WTC11 (cell line): Measurements from ENCODE around the gene STAT2. TPM values are rescaled to one million over a fixed set of nuclear protein-coding genes. Genes with fewer than 3 reads are reported as not detected.
"Not testable (repeated sequence)": the region's sequence is repeated elsewhere in the genome, so short reads cannot be mapped to it uniquely, and the experiment has no call there.

Experiments
- ATAC-seq: fragments of 200-7000 bp; cut with Tn5 transposase; 2 replicates; pipeline ENCODE4 v1.10.0; 2021; ENCODE audit warnings: mild to moderate bottlenecking, moderate library complexity
- CTCF ChIA-PET: fragments of 300-600 bp; sonication (Branson Sonifier 250); formaldehyde crosslinking; loops from one replicate; lab custom pipeline; 2021; ENCODE audit warnings: antibody characterized with exemption; lab: Charles Lee
- POLR2A ChIA-PET: fragments of 350-600 bp; sonication (Branson Sonifier 250); formaldehyde crosslinking; loops from one replicate; lab custom pipeline; 2021; ENCODE audit warnings: antibody characterized with exemption; lab: Charles Lee
- DNase-seq: peaks from one replicate; pipeline ENCODE4 v3.0.0; 2021; ENCODE audit warnings: low spot score
- H3K27ac Mint-ChIP-seq: 2 replicates; pipeline ENCODE4 v1.8.0; 2021; ENCODE audit warnings: mixed read lengths
- H3K27me3 Mint-ChIP-seq: 2 replicates; pipeline ENCODE4 v1.8.0; 2021; ENCODE audit warnings: low read depth, mild to moderate bottlenecking, moderate library complexity, mixed read lengths
- H3K36me3 Mint-ChIP-seq: 2 replicates; pipeline ENCODE4 v1.8.0; 2021; ENCODE audit warnings: mixed read lengths
- H3K4me1 Mint-ChIP-seq: 2 replicates; pipeline ENCODE4 v1.8.0; 2022; ENCODE audit warnings: mixed read lengths
- H3K4me3 Mint-ChIP-seq: 2 replicates; pipeline ENCODE4 v1.8.0; 2021; ENCODE audit warnings: mild to moderate bottlenecking, moderate library complexity, mixed read lengths
- H3K9me3 Mint-ChIP-seq: 2 replicates; pipeline ENCODE4 v1.8.0; 2021; ENCODE audit warnings: mixed read lengths
- CBFB ChIP-seq: sonication (generic); formaldehyde crosslinking; IDR thresholded peaks from 2 replicates; pipeline ENCODE4 v1.8.1; 2022; ENCODE audit warnings: mild to moderate bottlenecking, low read depth, missing genetic modification reagents
- ELF4 ChIP-seq: sonication (generic); formaldehyde crosslinking; IDR thresholded peaks from 2 replicates; pipeline ENCODE4 v1.8.1; 2022; ENCODE audit warnings: low read depth, mild to moderate bottlenecking, moderate library complexity, missing genetic modification reagents
- MXD4 ChIP-seq: fragments of 250-450 bp; sonication (Bioruptor Pico); IDR thresholded peaks from 2 replicates; pipeline ENCODE4 v1.8.0; 2021; ENCODE audit warnings: mild to moderate bottlenecking, moderate library complexity, borderline replicate concordance
- TEAD1 ChIP-seq: sonication (generic); formaldehyde crosslinking; IDR thresholded peaks from 2 replicates; pipeline ENCODE4 v1.8.0; 2022; ENCODE audit warnings: mild to moderate bottlenecking, missing genetic modification reagents
- total RNA-seq: library from RNA; stranded (reverse); gene quantifications from 3 replicates; pipeline ENCODE4 v1.2.3, GENCODE V29; 2021
- TF ChIP-seq, protein P1 (sequence below): sonication (generic); formaldehyde crosslinking; IDR thresholded peaks from 2 replicates; pipeline ENCODE4 v1.8.1; 2023; ENCODE audit warnings: mild to moderate bottlenecking, missing genetic modification reagents
- TF ChIP-seq, protein P2 (sequence below): sonication (generic); formaldehyde crosslinking; IDR thresholded peaks from 2 replicates; pipeline ENCODE4 v1.8.1; 2023; ENCODE audit warnings: mild to moderate bottlenecking, missing genetic modification reagents, borderline replicate concordance
- TF ChIP-seq, protein P3 (sequence below): fragments of 250-450 bp; sonication (Bioruptor Pico); IDR thresholded peaks from 2 replicates; pipeline ENCODE4 v1.9.0; 2021; ENCODE audit warnings: moderate library complexity, mild to moderate bottlenecking, inconsistent platforms, borderline replicate concordance
- TF ChIP-seq, protein P4 (sequence below): sonication (generic); formaldehyde crosslinking; IDR thresholded peaks from 2 replicates; pipeline ENCODE4 v1.8.0; 2022; ENCODE audit warnings: mild to moderate bottlenecking, missing genetic modification reagents
- TF ChIP-seq, protein P5 (sequence below): fragments of 250-450 bp; sonication (Bioruptor Pico); conservative IDR thresholded peaks from 2 replicates; pipeline ENCODE4 v1.9.0; 2021; ENCODE audit warnings: mild to moderate bottlenecking
- TF ChIP-seq, protein P6 (sequence below): sonication (generic); formaldehyde crosslinking; IDR thresholded peaks from 2 replicates; pipeline ENCODE4 v1.8.1; 2022; ENCODE audit warnings: low read depth, mild to moderate bottlenecking, moderate library complexity, missing genetic modification reagents, borderline replicate concordance
- TF ChIP-seq, protein P7 (sequence below): sonication (generic); formaldehyde crosslinking; IDR thresholded peaks from 2 replicates; pipeline ENCODE4 v1.8.0; 2022; ENCODE audit warnings: mild to moderate bottlenecking, missing genetic modification reagents

STAT2 gene
- total RNA-seq, 1 experiment from 2014 or later, result 54.5 TPM

DNA sequence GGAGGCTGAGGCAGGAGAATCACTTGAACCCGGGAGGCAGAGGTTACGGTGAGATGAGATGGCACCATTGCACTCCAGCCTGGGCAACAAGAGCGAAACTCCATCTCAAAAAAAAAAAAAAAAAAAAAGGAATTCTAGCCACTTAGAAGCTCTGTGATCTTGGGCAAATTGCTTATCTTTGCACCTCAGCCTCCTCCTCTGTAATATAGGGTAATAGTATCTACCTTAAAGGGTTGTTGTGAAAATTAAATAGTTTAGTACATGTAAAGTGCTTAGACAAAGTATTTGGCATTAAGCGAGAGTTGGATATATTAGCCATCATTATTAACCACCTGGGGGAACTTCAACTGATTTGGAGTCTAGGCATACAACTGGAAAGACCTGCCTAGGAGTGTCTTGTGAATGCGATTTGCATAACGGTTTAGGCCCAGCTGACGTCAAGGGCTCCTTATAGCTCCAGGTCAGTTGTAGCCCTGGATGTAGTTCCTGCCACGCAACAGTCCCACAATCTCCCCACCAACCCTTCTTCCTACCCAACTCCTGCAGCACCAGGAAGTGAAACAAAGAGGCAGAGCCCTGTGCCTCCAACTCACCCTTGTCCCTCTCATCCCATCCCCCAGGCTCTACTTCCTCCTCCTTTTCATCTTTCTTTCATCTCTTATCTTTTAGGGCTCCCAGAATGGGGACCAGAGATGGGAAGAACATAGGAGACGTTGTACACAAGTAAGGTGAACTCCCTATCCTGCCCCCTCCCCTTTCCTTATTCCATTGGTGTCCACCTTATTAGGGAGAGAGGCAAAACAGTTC is 23.3 kb downstream of the STAT2 start (continued):
- TF ChIP-seq, protein P1, sequence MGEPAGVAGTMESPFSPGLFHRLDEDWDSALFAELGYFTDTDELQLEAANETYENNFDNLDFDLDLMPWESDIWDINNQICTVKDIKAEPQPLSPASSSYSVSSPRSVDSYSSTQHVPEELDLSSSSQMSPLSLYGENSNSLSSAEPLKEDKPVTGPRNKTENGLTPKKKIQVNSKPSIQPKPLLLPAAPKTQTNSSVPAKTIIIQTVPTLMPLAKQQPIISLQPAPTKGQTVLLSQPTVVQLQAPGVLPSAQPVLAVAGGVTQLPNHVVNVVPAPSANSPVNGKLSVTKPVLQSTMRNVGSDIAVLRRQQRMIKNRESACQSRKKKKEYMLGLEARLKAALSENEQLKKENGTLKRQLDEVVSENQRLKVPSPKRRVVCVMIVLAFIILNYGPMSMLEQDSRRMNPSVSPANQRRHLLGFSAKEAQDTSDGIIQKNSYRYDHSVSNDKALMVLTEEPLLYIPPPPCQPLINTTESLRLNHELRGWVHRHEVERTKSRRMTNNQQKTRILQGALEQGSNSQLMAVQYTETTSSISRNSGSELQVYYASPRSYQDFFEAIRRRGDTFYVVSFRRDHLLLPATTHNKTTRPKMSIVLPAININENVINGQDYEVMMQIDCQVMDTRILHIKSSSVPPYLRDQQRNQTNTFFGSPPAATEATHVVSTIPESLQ (CRISPR knock-in tag), result no peak
- no peak for TF ChIP-seq CBFB
- TF ChIP-seq MXD4 (CRISPR knock-in tag), result no peak
- TF ChIP-seq, protein P2, sequence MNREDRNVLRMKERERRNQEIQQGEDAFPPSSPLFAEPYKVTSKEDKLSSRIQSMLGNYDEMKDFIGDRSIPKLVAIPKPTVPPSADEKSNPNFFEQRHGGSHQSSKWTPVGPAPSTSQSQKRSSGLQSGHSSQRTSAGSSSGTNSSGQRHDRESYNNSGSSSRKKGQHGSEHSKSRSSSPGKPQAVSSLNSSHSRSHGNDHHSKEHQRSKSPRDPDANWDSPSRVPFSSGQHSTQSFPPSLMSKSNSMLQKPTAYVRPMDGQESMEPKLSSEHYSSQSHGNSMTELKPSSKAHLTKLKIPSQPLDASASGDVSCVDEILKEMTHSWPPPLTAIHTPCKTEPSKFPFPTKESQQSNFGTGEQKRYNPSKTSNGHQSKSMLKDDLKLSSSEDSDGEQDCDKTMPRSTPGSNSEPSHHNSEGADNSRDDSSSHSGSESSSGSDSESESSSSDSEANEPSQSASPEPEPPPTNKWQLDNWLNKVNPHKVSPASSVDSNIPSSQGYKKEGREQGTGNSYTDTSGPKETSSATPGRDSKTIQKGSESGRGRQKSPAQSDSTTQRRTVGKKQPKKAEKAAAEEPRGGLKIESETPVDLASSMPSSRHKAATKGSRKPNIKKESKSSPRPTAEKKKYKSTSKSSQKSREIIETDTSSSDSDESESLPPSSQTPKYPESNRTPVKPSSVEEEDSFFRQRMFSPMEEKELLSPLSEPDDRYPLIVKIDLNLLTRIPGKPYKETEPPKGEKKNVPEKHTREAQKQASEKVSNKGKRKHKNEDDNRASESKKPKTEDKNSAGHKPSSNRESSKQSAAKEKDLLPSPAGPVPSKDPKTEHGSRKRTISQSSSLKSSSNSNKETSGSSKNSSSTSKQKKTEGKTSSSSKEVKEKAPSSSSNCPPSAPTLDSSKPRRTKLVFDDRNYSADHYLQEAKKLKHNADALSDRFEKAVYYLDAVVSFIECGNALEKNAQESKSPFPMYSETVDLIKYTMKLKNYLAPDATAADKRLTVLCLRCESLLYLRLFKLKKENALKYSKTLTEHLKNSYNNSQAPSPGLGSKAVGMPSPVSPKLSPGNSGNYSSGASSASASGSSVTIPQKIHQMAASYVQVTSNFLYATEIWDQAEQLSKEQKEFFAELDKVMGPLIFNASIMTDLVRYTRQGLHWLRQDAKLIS (CRISPR knock-in tag), result no peak
- TF ChIP-seq, protein P3, sequence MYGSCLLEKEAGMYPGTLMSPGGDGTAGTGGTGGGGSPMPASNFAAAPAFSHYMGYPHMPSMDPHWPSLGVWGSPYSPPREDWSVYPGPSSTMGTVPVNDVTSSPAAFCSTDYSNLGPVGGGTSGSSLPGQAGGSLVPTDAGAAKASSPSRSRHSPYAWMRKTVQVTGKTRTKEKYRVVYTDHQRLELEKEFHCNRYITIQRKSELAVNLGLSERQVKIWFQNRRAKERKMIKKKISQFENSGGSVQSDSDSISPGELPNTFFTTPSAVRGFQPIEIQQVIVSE (CRISPR knock-in tag), result no peak

DNA sequence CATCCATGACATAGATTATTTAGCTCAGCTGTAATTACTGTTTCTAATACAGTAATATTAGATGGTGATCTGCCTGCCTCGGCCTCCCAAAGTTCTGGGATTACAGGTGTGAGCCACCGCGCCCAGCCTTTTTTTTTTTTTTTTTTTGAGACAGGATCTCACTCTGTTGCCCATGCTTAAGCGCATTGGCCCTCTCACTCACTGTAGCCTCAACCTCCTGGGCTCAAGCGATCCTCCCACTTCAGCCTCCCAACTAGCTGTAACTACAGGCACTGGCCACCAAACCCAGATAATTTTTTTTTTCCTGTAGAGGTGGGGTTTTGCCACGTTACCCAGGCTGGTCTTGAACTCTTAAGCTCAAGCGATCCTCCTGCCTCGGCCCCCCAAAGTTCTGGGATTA is 24.4 kb downstream of the STAT2 start:
- H3K27me3 Mint-ChIP-seq, DNase-seq, ATAC-seq, H3K36me3 Mint-ChIP-seq, H3K9me3 Mint-ChIP-seq, H3K27ac Mint-ChIP-seq, H3K4me3 Mint-ChIP-seq: not testable (repeated sequence)
- H3K4me1 Mint-ChIP-seq, result peaks cover 45% of the 10 kb centered on the region
- ChIA-PET CTCF (interaction anchor here (0.7 to 0.9 kb wide), 2 partner anchors 128 to 215 kb away, joined by 4 to 5 read pairs; no protein-coding TSS in a partner anchor), POLR2A (interaction anchor here (1.7 kb wide), 1 partner anchor 24 kb away, joined by 10 read pairs; the partner anchor contains the start of gene STAT2)

DNA sequence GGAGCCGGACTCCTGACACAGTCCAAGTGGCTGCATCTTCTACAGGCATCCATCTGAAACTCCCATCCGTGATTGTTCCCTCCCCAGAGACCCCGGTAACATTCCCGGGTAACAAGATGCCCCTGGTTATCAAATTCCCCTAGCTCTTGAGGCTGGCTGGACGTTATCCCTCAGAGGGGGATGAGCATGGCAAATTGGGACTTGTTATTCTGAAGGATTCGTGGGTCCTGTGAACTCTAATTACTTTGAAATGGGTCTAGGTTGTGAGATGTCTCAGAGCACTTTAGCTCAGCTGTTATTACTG is 25.5 kb downstream of the STAT2 start:
- DNase-seq, result no peak
- TF ChIP-seq, protein P4, sequence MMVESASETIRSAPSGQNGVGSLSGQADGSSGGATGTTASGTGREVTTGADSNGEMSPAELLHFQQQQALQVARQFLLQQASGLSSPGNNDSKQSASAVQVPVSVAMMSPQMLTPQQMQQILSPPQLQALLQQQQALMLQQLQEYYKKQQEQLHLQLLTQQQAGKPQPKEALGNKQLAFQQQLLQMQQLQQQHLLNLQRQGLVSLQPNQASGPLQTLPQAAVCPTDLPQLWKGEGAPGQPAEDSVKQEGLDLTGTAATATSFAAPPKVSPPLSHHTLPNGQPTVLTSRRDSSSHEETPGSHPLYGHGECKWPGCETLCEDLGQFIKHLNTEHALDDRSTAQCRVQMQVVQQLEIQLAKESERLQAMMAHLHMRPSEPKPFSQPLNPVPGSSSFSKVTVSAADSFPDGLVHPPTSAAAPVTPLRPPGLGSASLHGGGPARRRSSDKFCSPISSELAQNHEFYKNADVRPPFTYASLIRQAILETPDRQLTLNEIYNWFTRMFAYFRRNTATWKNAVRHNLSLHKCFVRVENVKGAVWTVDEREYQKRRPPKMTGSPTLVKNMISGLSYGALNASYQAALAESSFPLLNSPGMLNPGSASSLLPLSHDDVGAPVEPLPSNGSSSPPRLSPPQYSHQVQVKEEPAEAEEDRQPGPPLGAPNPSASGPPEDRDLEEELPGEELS (CRISPR knock-in tag), result no peak
- TF ChIP-seq, all 79 proteins: peak for 0
- H3K27ac Mint-ChIP-seq, result peak overlapping the region; percentile 98
- peaks cover 43% of the 10 kb centered on the region for H3K4me1 Mint-ChIP-seq
- CTCF ChIA-PET, result interaction anchor here (0.5 to 2.1 kb wide), 3 partner anchors 10 to 130 kb away, joined by 3 to 8 read pairs (median 4); partner anchors contain the start of gene STAT2
- no peaks in the 10 kb centered on the region for H3K27me3 Mint-ChIP-seq
- POLR2A ChIA-PET, result interaction anchor here (1.1 to 1.7 kb wide), 2 partner anchors 18 to 25 kb away, joined by 4 to 9 read pairs; partner anchors contain the start of genes CNPY2 and STAT2
- H3K9me3 Mint-ChIP-seq, result no peaks in the 10 kb centered on the region
- no peaks in the 10 kb centered on the region for H3K36me3 Mint-ChIP-seq
- peak overlapping the region; percentile 87 for H3K4me3 Mint-ChIP-seq
- no peak for ATAC-seq

DNA sequence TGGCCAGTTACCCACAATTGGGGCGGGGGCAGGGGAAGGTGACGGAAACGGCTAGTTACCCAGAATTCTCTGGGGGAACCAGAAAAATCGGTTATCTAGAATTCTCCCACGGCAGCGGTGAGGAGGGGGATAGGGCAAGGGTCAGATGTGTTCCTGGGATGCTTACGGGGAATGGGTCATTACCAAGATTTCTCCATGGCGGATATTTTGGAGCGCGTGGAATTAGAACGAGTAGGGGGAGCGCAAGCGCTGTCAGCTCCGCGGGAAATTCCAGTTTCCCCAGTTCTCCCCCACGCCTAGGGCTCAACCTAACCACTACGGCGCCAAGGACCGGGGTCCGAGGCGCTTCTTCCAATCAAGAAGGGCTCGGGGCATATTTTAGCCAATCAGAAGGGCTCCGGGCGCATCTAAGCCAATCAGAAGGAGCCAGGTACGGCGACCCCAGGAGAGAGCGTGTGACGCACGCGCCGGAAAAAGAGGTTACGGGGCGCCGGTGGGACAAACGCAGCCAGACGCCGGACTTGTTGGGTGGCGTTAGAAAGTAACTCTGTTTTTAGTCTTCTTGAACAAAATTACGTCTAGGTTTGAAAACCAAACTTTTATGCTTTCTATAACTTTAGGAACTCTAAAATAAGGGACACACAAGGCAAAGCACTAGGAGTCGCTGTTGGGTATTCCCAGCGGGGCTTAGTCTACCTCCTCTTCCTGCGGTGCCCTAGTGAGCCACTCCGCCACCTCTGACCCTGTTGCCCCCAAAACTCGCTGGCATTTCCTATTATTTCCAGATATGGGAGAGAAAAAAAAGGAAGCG is 26.0 kb downstream of the STAT2 start, which contains the start of gene PAN2:
Gene PAN2 (minus strand): TSS at position 322 of the 811 bp plus-strand sequence. CDS start 906 bp downstream, outside the sequence.
- ATAC-seq (peak; percentile 94), DNase-seq (peak; percentile 90)
- peak within 1 kb of the TSS; percentile 87 for H3K4me3 Mint-ChIP-seq
- H3K4me1 Mint-ChIP-seq, result peaks cover 38% of the 10 kb centered on the region
- H3K27ac Mint-ChIP-seq, result peak within 1 kb of the TSS; percentile 98
- CTCF ChIA-PET, result interaction anchor here (0.6 to 2.2 kb wide), 10 partner anchors 13 to 144 kb away, joined by 3 to 9 read pairs (median 3); partner anchors contain the start of genes ANKRD52, CNPY2, RNF41 and SMARCC2
- no peaks in the 10 kb centered on the region for H3K27me3 Mint-ChIP-seq
- POLR2A ChIA-PET, result interaction anchor here (0.6 to 1.7 kb wide), 5 partner anchors 18 to 210 kb away, joined by 3 to 9 read pairs (median 4); partner anchors contain the start of genes CNPY2, CS and STAT2
- H3K9me3 Mint-ChIP-seq, result no peaks in the 10 kb centered on the region
- no peaks in the 10 kb centered on the region for H3K36me3 Mint-ChIP-seq
- TF ChIP-seq, protein P5, sequence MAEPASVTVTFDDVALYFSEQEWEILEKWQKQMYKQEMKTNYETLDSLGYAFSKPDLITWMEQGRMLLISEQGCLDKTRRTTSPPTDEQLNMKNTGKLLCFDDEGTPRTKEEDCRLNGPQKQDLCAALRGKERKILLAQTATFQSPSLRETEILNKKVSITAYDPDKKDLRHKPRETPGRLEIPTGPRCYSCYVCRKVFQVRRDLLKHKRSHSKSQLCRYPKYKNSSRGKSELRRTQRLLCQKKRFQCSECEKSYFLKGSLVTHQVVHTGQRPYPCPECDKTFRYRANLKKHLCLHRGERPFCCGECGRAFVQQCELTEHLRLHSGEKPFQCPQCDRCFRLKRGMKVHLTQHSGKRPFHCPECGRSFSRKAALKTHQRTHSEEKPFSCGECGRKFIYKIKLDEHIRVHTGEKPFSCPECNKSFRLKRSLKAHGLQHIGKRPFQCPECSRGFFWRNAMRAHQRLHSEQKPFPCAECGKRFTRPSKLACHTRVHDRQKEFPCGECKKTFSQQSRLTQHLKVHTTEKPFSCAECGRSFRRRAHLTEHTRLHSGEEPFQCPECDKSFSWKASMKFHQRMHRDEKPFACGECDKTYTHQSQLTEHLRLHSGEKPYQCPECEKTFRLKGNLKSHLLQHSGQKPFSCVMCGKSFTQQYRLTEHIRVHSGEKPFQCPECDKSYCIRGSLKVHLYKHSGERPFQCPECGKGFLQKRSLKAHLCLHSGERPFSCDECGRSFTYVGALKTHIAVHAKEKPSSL (CRISPR knock-in tag), result no peak
- TF ChIP-seq, protein P6, sequence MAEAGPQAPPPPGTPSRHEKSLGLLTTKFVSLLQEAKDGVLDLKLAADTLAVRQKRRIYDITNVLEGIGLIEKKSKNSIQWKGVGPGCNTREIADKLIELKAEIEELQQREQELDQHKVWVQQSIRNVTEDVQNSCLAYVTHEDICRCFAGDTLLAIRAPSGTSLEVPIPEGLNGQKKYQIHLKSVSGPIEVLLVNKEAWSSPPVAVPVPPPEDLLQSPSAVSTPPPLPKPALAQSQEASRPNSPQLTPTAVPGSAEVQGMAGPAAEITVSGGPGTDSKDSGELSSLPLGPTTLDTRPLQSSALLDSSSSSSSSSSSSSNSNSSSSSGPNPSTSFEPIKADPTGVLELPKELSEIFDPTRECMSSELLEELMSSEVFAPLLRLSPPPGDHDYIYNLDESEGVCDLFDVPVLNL, result no peak
- TF ChIP-seq ELF4 (CRISPR knock-in tag), result no peak
- TF ChIP-seq, protein P7, sequence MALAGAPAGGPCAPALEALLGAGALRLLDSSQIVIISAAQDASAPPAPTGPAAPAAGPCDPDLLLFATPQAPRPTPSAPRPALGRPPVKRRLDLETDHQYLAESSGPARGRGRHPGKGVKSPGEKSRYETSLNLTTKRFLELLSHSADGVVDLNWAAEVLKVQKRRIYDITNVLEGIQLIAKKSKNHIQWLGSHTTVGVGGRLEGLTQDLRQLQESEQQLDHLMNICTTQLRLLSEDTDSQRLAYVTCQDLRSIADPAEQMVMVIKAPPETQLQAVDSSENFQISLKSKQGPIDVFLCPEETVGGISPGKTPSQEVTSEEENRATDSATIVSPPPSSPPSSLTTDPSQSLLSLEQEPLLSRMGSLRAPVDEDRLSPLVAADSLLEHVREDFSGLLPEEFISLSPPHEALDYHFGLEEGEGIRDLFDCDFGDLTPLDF (CRISPR knock-in tag), result no peak
- TF ChIP-seq TEAD1 (CRISPR knock-in tag), result 0 out of 2 replicates have a peak, but pooled peaks have one; percentile 31
